ENCODE results near the gene TMEM231. TPM values are rescaled to one million over a fixed set of nuclear protein-coding genes. Genes with fewer than 3 reads are reported as not detected.
A peak's percentile ranks its signal among the peaks of the same experiment; 100 is the strongest.
"Not testable (repeated sequence)": the region's sequence is repeated elsewhere in the genome, so short reads cannot be mapped to it uniquely, and the experiment has no call there.

The TMEM231 gene
- total RNA-seq, 1 donor from 2014 or later: 10.8 TPM

GRCh38 chr16:75593308-75593707 is 37.3 kb upstream of the TMEM231 start:
- Mint-ChIP-seq H3K27me3 (ENCODE audit: low read depth) (no peaks in the 10 kb centered on the region), H3K9me3 (peaks cover 10% of the 10 kb centered on the region), H3K4me1 (peaks cover 16% of the 10 kb centered on the region), H3K36me3 (peaks cover 17% of the 10 kb centered on the region), H3K4me3 (no peak overlapping the region), H3K27ac (no peak overlapping the region)
- DNase-seq (ENCODE audit: low spot score in 2 of 2, unreplicated experiment in 2 of 2): no peak
- no peak for TF ChIP-seq CTCF (IDR thresholded peaks at IDR 0.05; ENCODE audit: unreplicated experiment)

GRCh38 chr16:75591927-75592326 is 35.9 kb upstream of the TMEM231 start:
- peak overlapping the region; percentile 50 for H3K27ac Mint-ChIP-seq
- H3K27me3 Mint-ChIP-seq (ENCODE audit: low read depth): not testable (repeated sequence)

DNA sequence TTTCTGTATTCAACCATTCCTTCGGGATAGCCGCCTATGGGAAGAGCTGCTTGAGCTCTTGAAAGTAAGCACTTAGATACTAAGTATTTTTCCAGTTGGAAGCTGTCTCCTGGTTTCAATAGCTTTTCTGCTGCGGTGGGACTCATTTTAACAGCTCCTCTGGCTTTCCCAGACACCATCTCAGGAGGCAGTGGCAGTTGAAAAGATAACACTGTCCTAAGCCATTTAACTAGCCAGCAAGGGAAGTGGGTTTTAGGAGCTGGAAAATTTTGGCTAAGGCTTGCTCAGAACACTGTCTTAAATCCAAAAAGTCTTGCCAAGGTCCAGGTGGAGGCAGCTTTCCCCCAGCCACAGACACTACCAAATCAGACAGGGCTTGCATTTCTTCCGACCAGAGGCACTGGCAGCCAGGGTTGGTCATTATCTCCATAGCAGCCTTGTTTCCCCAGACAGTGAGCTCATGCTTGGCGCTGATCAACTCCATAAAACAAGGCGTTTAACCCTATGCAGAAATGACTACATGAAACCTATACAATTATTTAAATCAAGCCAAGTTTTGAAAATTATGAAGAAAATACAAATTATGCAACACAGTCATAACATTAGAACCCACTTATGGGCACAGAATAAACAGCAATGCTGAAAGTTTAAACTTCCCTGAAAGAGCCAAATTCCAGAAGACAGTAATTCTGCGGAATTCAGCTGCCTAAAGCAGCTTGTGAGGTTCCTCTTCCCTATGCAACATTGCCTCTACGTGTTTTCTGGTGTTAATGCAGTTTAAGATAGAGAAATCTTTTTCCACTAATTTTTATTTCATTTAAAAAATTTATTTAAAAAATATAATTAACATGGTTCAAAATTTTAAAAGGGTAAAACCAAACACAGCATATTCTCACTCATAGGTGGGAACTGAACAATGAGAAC is 35.1 kb upstream of the TMEM231 start:
- peak overlapping the region; percentile 97 for H3K27ac Mint-ChIP-seq
- peaks cover 1% of the 10 kb centered on the region for H3K36me3 Mint-ChIP-seq
- peak overlapping the region; percentile 6 for H3K4me3 Mint-ChIP-seq
- peaks cover 16% of the 10 kb centered on the region for H3K4me1 Mint-ChIP-seq
- DNase-seq (ENCODE audit: low spot score in 2 of 2, unreplicated experiment in 2 of 2): no peak
- no peak for TF ChIP-seq CTCF (IDR thresholded peaks at IDR 0.05; ENCODE audit: unreplicated experiment)
- H3K27me3 Mint-ChIP-seq (ENCODE audit: low read depth): no peaks in the 10 kb centered on the region
- H3K9me3 Mint-ChIP-seq: no peaks in the 10 kb centered on the region

More at GRCh38 chr16:75591927-75592326, 35.9 kb upstream of the TMEM231 start:
- not testable (repeated sequence) for H3K9me3 Mint-ChIP-seq; H3K36me3 Mint-ChIP-seq; DNase-seq (ENCODE audit: low spot score in 2 of 2, unreplicated experiment in 2 of 2); H3K4me3 Mint-ChIP-seq
- H3K4me1 Mint-ChIP-seq: peaks cover 16% of the 10 kb centered on the region

- H3K4me3 Mint-ChIP-seq: no peak overlapping the region
- no peaks in the 10 kb centered on the region for H3K9me3 Mint-ChIP-seq
- no peaks in the 10 kb centered on the region for H3K27me3 Mint-ChIP-seq (ENCODE audit: low read depth)
- H3K36me3 Mint-ChIP-seq: no peaks in the 10 kb centered on the region
- H3K4me1 Mint-ChIP-seq: peaks cover 13% of the 10 kb centered on the region
- no peak for TF ChIP-seq CTCF (IDR thresholded peaks at IDR 0.05; ENCODE audit: unreplicated experiment)
- DNase-seq (ENCODE audit: low spot score in 2 of 2, unreplicated experiment in 2 of 2): no peak
- no peak overlapping the region for H3K27ac Mint-ChIP-seq
Measured at GRCh38 chr16:75589306-75589705, 33.3 kb upstream of the TMEM231 start.

- no peak for DNase-seq (ENCODE audit: low spot score in 2 of 2, unreplicated experiment in 2 of 2)
- Mint-ChIP-seq H3K4me3 (no peak overlapping the region), H3K36me3 (no peaks in the 10 kb centered on the region), H3K9me3 (no peaks in the 10 kb centered on the region), H3K27ac (no peak overlapping the region), H3K27me3 (ENCODE audit: low read depth) (no peaks in the 10 kb centered on the region), H3K4me1 (peaks cover 13% of the 10 kb centered on the region)
- TF ChIP-seq CTCF (IDR thresholded peaks at IDR 0.05; ENCODE audit: unreplicated experiment): no peak
Measured at GRCh38 chr16:75588716-75589115, 32.7 kb upstream of the TMEM231 start.

DNA sequence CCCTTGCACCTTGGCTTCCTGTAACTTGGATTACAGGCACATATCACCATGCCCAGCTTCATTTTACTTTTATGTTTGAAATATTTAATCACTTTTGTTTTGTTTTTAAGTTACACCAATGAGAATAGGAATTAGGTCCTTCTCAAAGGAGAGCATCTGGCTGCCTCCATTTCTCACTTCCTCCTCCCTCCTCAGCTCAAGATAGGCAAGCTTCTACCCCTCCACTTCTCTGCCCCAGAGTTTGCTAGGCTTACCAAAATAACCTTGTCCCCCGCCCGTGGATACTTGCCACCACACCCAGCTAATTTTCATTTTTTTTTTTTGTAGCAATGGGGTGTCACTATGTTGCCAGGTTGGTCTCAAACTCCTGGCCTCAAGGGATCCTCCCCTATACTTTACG is 28.1 kb upstream of the TMEM231 start:
- H3K27ac Mint-ChIP-seq: no peak overlapping the region
- peaks cover 4% of the 10 kb centered on the region for H3K36me3 Mint-ChIP-seq
- H3K9me3 Mint-ChIP-seq: no peaks in the 10 kb centered on the region
- no peak for DNase-seq (ENCODE audit: low spot score in 2 of 2, unreplicated experiment in 2 of 2)
- TF ChIP-seq CTCF (IDR thresholded peaks at IDR 0.05; ENCODE audit: unreplicated experiment): no peak
- no peak overlapping the region for H3K4me3 Mint-ChIP-seq
- H3K27me3 Mint-ChIP-seq (ENCODE audit: low read depth): no peaks in the 10 kb centered on the region
- no peaks in the 10 kb centered on the region for H3K4me1 Mint-ChIP-seq
